ENCODE measurements around the gene PRG2.

The PRG2 gene

GRCh38 chr11:57357856-57358255, 32.6 kb downstream of the PRG2 start:
- H3K4me3 ChIP-seq (ENCODE audit: low read depth, low read length) = no peak overlapping the region
- no peak for TF ChIP-seq CTCF (IDR thresholded peaks at IDR 0.05; ENCODE audit: low read depth, low read length)
- in situ Hi-C loops (cut with HindIII; ENCODE audit: low sequenced_read_pairs) = no loop called here
- no peak for DNase-seq (ENCODE audit: low read depth, low spot score)

DNA sequence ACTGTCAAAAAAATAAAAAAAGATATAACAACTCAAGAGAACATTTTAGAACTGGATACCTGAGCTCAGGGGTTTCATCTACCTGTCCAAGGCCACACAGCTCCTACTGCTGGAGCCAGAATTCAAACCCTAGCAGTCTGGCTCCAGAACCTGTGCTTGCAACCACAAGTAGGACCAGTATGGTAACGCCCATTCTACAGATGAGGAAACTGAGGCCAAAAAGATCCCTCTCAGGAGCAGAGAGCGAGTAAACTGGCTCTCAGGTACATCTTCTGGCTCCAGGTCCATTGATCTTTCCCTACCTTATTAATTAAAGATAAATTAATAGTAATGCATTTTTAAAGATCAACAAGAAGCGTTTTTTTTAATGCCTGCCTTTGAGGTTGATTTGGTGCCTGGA, 33.1 kb downstream of the PRG2 start:
- no peak overlapping the region for H3K4me3 ChIP-seq (ENCODE audit: low read depth, low read length)
- no peak for DNase-seq (ENCODE audit: low read depth, low spot score)
- in situ Hi-C loops (cut with HindIII; ENCODE audit: low sequenced_read_pairs) = no loop called here
- no peak for TF ChIP-seq CTCF (IDR thresholded peaks at IDR 0.05; ENCODE audit: low read depth, low read length)

DNA sequence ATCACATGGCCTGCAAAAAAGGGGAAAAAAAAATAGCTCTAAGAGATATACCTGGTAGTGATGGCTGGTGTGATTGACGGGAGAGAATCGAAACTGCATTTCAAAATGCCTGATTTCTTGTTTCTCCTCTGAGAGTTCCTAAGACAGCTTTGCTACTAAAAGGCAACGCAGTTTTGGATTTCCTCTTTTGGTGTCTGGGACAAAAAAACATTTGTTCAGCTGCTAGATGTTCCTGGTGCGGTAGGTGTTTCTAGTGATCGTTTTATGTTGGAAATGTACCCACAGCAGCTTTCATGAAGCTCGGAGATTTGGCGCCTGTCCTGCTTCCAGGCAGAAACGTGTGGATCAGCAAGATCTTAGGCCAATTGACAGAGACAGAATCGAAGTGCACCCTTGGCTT, 34.2 kb downstream of the PRG2 start:
- no peak overlapping the region for H3K4me3 ChIP-seq (ENCODE audit: low read depth, low read length)
- no peak for DNase-seq (ENCODE audit: low read depth, low spot score)
- no peak for TF ChIP-seq CTCF (IDR thresholded peaks at IDR 0.05; ENCODE audit: low read depth, low read length)

GRCh38 chr11:57354699-57355098, 35.8 kb downstream of the PRG2 start:
- H3K4me3 ChIP-seq (ENCODE audit: low read depth, low read length) = no peak overlapping the region
- DNase-seq (ENCODE audit: low read depth, low spot score) = no peak
- in situ Hi-C loops (cut with HindIII; ENCODE audit: low sequenced_read_pairs) = no loop called here
- TF ChIP-seq CTCF (IDR thresholded peaks at IDR 0.05; ENCODE audit: low read depth, low read length) = no peak

More for the DNA sequence above, 34.2 kb downstream of the PRG2 start:
- in situ Hi-C loops (cut with HindIII; ENCODE audit: low sequenced_read_pairs) = no loop called here

GRCh38 chr11:57353852-57354251, 36.6 kb downstream of the PRG2 start:
- DNase-seq (ENCODE audit: low read depth, low spot score) = no peak
- TF ChIP-seq CTCF (IDR thresholded peaks at IDR 0.05; ENCODE audit: low read depth, low read length) = no peak
- in situ Hi-C loops (cut with HindIII; ENCODE audit: low sequenced_read_pairs) = no loop called here
- H3K4me3 ChIP-seq (ENCODE audit: low read depth, low read length) = no peak overlapping the region

- in situ Hi-C loops (cut with HindIII; ENCODE audit: low sequenced_read_pairs) = no loop called here
- TF ChIP-seq CTCF (IDR thresholded peaks at IDR 0.05; ENCODE audit: low read depth, low read length) = no peak
- H3K4me3 ChIP-seq (ENCODE audit: low read depth, low read length) = no peak overlapping the region
- DNase-seq (ENCODE audit: low read depth, low spot score) = no peak
These were observed 37.0 kb downstream of the PRG2 start for GRCh38 chr11:57353446-57353845.

GRCh38 chr11:57353036-57353435, 37.4 kb downstream of the PRG2 start:
- no peak overlapping the region for H3K4me3 ChIP-seq (ENCODE audit: low read depth, low read length)
- in situ Hi-C loops (cut with HindIII; ENCODE audit: low sequenced_read_pairs) = no loop called here
- DNase-seq (ENCODE audit: low read depth, low spot score) = no peak
- TF ChIP-seq CTCF (IDR thresholded peaks at IDR 0.05; ENCODE audit: low read depth, low read length) = no peak

Measured in astrocyte of the spinal cord (primary cell).